IMR-90 (cell line): ENCODE measurements around the gene NACC2. TPM values are rescaled to one million over a fixed set of nuclear protein-coding genes. Genes with fewer than 3 reads are reported as not detected.

Source experiments
- ATAC-seq: fragments of 200-7000 bp; cut with Tn5 transposase; 2 replicates; pipeline ENCODE4 v1.9.1; 2020; ENCODE audit warnings: low read depth, mild to moderate bottlenecking, moderate library complexity
- BruUV-seq: library from RNA; stranded (reverse); fragments of 400-500 nt; replicated peaks from 2 replicates; lab custom pipeline; 2021; lab: Mats Ljungman, UMichigan
- CTCF ChIA-PET: fragments of 300-600 bp; formaldehyde crosslinking; extraction: SDS; loops from one replicate; lab custom pipeline; 2021; ENCODE audit warnings: antibody characterized with exemption; lab: Yijun Ruan, JAX
- POLR2A ChIA-PET: fragments of 300-600 bp; sonication (Branson Sonifier 250); formaldehyde crosslinking; loops from one replicate; lab custom pipeline; 2022; ENCODE audit warnings: antibody characterized with exemption; ENCODE audit not compliant: unreplicated experiment; lab: Charles Lee
- DNase-seq: peaks from one replicate; pipeline ENCODE4 v3.0.0; 2013
- H2AFZ ChIP-seq: replicated peaks from 2 replicates; pipeline ENCODE3; 2013; ENCODE audit warnings: low read length, mild to moderate bottlenecking; ENCODE audit not compliant: poor library complexity
- H2AK5ac ChIP-seq: 2 replicates; pipeline ENCODE4 v1.6.1; 2013; ENCODE audit warnings: low read depth, low read length, inconsistent platforms
- H2AK9ac ChIP-seq: replicated peaks from 2 replicates; pipeline ENCODE3; 2013; ENCODE audit warnings: mild to moderate bottlenecking, low read depth, low read length, moderate library complexity; ENCODE audit not compliant: poor library complexity
- H2BK120ac ChIP-seq: 2 replicates; pipeline ENCODE4 v1.6.1; 2013; ENCODE audit warnings: low read depth, low read length, inconsistent platforms
- H2BK15ac ChIP-seq: 3 replicates; pipeline ENCODE4 v1.6.1; 2013; ENCODE audit warnings: low read depth, low read length, inconsistent platforms
- H2BK20ac ChIP-seq: 2 replicates; pipeline ENCODE4 v1.6.1; 2013; ENCODE audit warnings: low read depth, mild to moderate bottlenecking, inconsistent platforms, low read length, moderate library complexity
- H2BK5ac ChIP-seq: 2 replicates; pipeline ENCODE4 v1.6.1; 2013; ENCODE audit warnings: mild to moderate bottlenecking, low read depth, low read length, inconsistent platforms; ENCODE audit not compliant: poor library complexity, severe bottlenecking
- H3K14ac ChIP-seq: replicated peaks from 2 replicates; pipeline ENCODE4 v1.6.1; 2013; ENCODE audit warnings: low read depth, low read length, inconsistent platforms
- H3K18ac ChIP-seq: 2 replicates; pipeline ENCODE4 v1.6.1; 2013; ENCODE audit warnings: low read depth, low read length, control low read depth
- H3K23ac ChIP-seq: 2 replicates; pipeline ENCODE4 v1.6.1; 2013; ENCODE audit warnings: low read depth, low read length, inconsistent platforms
- H3K27ac ChIP-seq: 2 replicates; pipeline ENCODE4 v1.5.1; 2013; ENCODE audit warnings: mild to moderate bottlenecking, control low read depth, low read length; ENCODE audit not compliant: insufficient read depth
- H3K27me3 ChIP-seq: 2 replicates; pipeline ENCODE4 v1.6.1; 2013; ENCODE audit warnings: low read length; ENCODE audit not compliant: control insufficient read depth, insufficient read depth
- H3K36me3 ChIP-seq: 2 replicates; pipeline ENCODE4 v1.6.1; 2013; ENCODE audit warnings: low read length, mixed read lengths; ENCODE audit not compliant: control insufficient read depth, insufficient read depth
- H3K4ac ChIP-seq: 2 replicates; pipeline ENCODE4 v1.6.1; 2013; ENCODE audit warnings: low read depth, low read length, inconsistent platforms
- H3K4me1 ChIP-seq: 2 replicates; pipeline ENCODE4 v1.6.1; 2013; ENCODE audit warnings: low read length, mixed read lengths; ENCODE audit not compliant: control insufficient read depth, insufficient read depth
- H3K4me2 ChIP-seq: 2 replicates; pipeline ENCODE4 v1.6.1; 2013; ENCODE audit warnings: low read depth, mild to moderate bottlenecking, control low read depth, low read length, moderate library complexity
- H3K4me3 ChIP-seq: 2 replicates; pipeline ENCODE4 v1.5.1; 2013; ENCODE audit warnings: low read depth, mild to moderate bottlenecking, control low read depth, low read length, moderate library complexity; ENCODE audit not compliant: insufficient read depth
- H3K56ac ChIP-seq: 2 replicates; pipeline ENCODE4 v1.6.1; 2013; ENCODE audit warnings: low read length, inconsistent platforms; ENCODE audit not compliant: insufficient read depth; ENCODE audit errors: extremely low read depth
- H3K79me1 ChIP-seq, 2 experiments: 2 replicates each; pipeline ENCODE4 v1.6.1; 2013; ENCODE audit warnings: low read length in 2 of 2, inconsistent platforms in 1 of 2, low read depth in 1 of 2
- H3K9ac ChIP-seq: 2 replicates; pipeline ENCODE4 v1.6.1; 2013; ENCODE audit warnings: low read depth, low read length, control low read depth
- H3K9me1 ChIP-seq: 2 replicates; pipeline ENCODE4 v1.6.1; 2013; ENCODE audit warnings: low read length, inconsistent platforms; ENCODE audit not compliant: insufficient read depth
- H3K9me3 ChIP-seq: 2 replicates; pipeline ENCODE4 v1.6.1; 2013; ENCODE audit warnings: low read length; ENCODE audit not compliant: control insufficient read depth, insufficient read depth
- H4K20me1 ChIP-seq: 2 replicates; pipeline ENCODE4 v1.6.1; 2013; ENCODE audit warnings: low read length, inconsistent platforms; ENCODE audit not compliant: insufficient read depth
- H4K5ac ChIP-seq: 2 replicates; pipeline ENCODE4 v1.6.1; 2013; ENCODE audit warnings: mild to moderate bottlenecking, low read depth, low read length, control low read depth
- H4K8ac ChIP-seq, 2 experiments: 2 replicates each; pipeline ENCODE4 v1.6.1; 2013; ENCODE audit warnings: low read depth in 2 of 2, low read length in 2 of 2, control low read depth in 1 of 2, inconsistent platforms in 1 of 2
- H4K91ac ChIP-seq: 2 replicates; pipeline ENCODE4 v1.6.1; 2013; ENCODE audit warnings: low read depth, low read length, inconsistent platforms; ENCODE audit not compliant: insufficient read depth
- CEBPB ChIP-seq: IDR thresholded peaks from 2 replicates; pipeline ENCODE4 v1.6.1; 2012; ENCODE audit warnings: low read depth, low read length, improper control_type of control experiment
- CHD1 ChIP-seq: IDR thresholded peaks from 2 replicates; pipeline ENCODE4 v1.6.1; 2012; ENCODE audit warnings: low read depth, low read length, improper control_type of control experiment
- CTCF ChIP-seq: conservative IDR thresholded peaks from 2 replicates; pipeline ENCODE4 v1.5.1; 2012; ENCODE audit warnings: mild to moderate bottlenecking, low read depth, low read length, improper control_type of control experiment
- FOS ChIP-seq: fragments of 150-350 bp; IDR thresholded peaks from 2 replicates; pipeline ENCODE4 v1.6.1; 2016; ENCODE audit warnings: low read depth, low read length
- MAZ ChIP-seq: IDR thresholded peaks from 2 replicates; pipeline ENCODE4 v1.6.1; 2012; ENCODE audit warnings: low read depth, mild to moderate bottlenecking, low read length, improper control_type of control experiment, moderate library complexity, borderline replicate concordance
- MXI1 ChIP-seq: IDR thresholded peaks from 2 replicates; pipeline ENCODE4 v1.6.1; 2012; ENCODE audit warnings: low read depth, mild to moderate bottlenecking, low read length, moderate library complexity, borderline replicate concordance
- POLR2A ChIP-seq: IDR thresholded peaks from 2 replicates; pipeline ENCODE4 v1.6.1; 2012; ENCODE audit warnings: mild to moderate bottlenecking, low read depth, low read length
- RAD21 ChIP-seq: IDR thresholded peaks from 2 replicates; pipeline ENCODE4 v1.6.1; 2012; ENCODE audit warnings: low read length, improper control_type of control experiment
- RCOR1 ChIP-seq: IDR thresholded peaks from 2 replicates; pipeline ENCODE4 v1.6.1; 2012; ENCODE audit warnings: mild to moderate bottlenecking, low read length, improper control_type of control experiment; ENCODE audit not compliant: insufficient replicate concordance
- RFX5 ChIP-seq: IDR thresholded peaks from 2 replicates; pipeline ENCODE4 v1.8.0; 2012; ENCODE audit warnings: low read depth, mild to moderate bottlenecking, low read length, moderate library complexity
- SMC3 ChIP-seq: fragments of 150-350 bp; IDR thresholded peaks from 2 replicates; pipeline ENCODE4 v1.6.1; 2016; ENCODE audit warnings: low read depth, mild to moderate bottlenecking, antibody characterized with exemption, low read length, moderate library complexity
- WGBS, 2 experiments: methylation state at CpG; one replicate each; pipeline versions ENCODE4 v1.1.5 to v1.1.7; 2013; ENCODE audit warnings: missing lambda C conversion rate in 2 of 2; ENCODE audit not compliant: insufficient read length in 1 of 2; ENCODE audit errors: extremely low coverage in 2 of 2; 5-methylcytosine and 5-hydroxymethylcytosine counted together
- dilution Hi-C: fragments of 300-500 bp; cut with HindIII; formaldehyde crosslinking; loops from one replicate; pipeline ENCODE4 v1.14.3; 2018; ENCODE audit warnings: low sequenced_read_pairs; ENCODE audit not compliant: unreplicated experiment
- in situ Hi-C: fragments of 300-500 bp; cut with MboI; formaldehyde crosslinking; loops from 3 replicates; pipeline ENCODE4 v1.14.3; 2019; ENCODE audit warnings: low sequenced_read_pairs, inconsistent platforms, mixed read lengths
- intact Hi-C: fragments of 100-400 bp; cut with micrococcal nuclease; formaldehyde crosslinking; loops from 2 replicates; pipeline ENCODE4 v1.10.0; 2022
- polyA plus RNA-seq, 3 experiments: library from polyadenylated mRNA; depleted of rRNA; stranded (reverse); fragments of >200 nt; gene quantifications; 2 replicates each; pipeline ENCODE4 v1.2.3, GENCODE V29; 2012; ENCODE audit warnings: low replicate concordance in 1 of 3
- total RNA-seq: library from RNA; depleted of rRNA; stranded (reverse); fragments of >200 nt; gene quantifications from 2 replicates; pipeline ENCODE4 v1.2.3, GENCODE V29; 2012

The NACC2 gene
- total and polyA plus RNA-seq, 2 of the 4 experiments (the other 2 are of a cell fraction): 7.9 to 19.0 TPM

- CTCF ChIA-PET: interaction anchor here (1.1 to 2.5 kb wide), 4 partner anchors 83 to 155 kb away, joined by 3 to 15 read pairs (median 4); no protein-coding TSS in a partner anchor
- Histone ChIP-seq H3K9me1 (0 out of 2 replicates have a peak, but pooled peaks cover 3% of the 10 kb centered on the region), H4K5ac (no peak overlapping the region), H3K14ac (no peak overlapping the region), H3K27ac (no peak overlapping the region), H2BK20ac (no peak overlapping the region), H2BK5ac (no peak overlapping the region), H3K18ac (no peak overlapping the region), H4K20me1 (peaks cover 9% of the 10 kb centered on the region), H4K91ac (no peak overlapping the region), H4K8ac (no peak overlapping the region), H2AK5ac (0 out of 2 replicates have a peak overlapping the region, but pooled peaks have one; percentile 3), H3K36me3 (no peaks in the 10 kb centered on the region), H2AFZ (peak overlapping the region; percentile 46), H3K9me3 (no peaks in the 10 kb centered on the region), H3K4ac (no peak overlapping the region), H2AK9ac (no peak overlapping the region), H2BK120ac (no peak overlapping the region), H3K79me1 (0 out of 4 replicates have a peak, but pooled peaks cover 0 to 3% of the 10 kb centered on the region in 2 experiments), H3K9ac (no peak overlapping the region), H3K4me2 (no peak overlapping the region), H3K4me1 (no peaks in the 10 kb centered on the region; the same call in 1 of the 2 replicates), H3K27me3 (no peaks in the 10 kb centered on the region; the same call in 1 of the 2 replicates), H2BK15ac (no peak overlapping the region), H3K4me3 (no peak overlapping the region), H3K23ac (no peak overlapping the region), H3K56ac (no peak overlapping the region)
- no peak for DNase-seq
- BruUV-seq: no TSS peak
- no CpG with 5 or more reads among the region's 5 CpGs for WGBS, 2 experiments
- dilution Hi-C loops (no loop called here), in situ Hi-C loops (no loop called here), intact Hi-C loops (no loop called here)
- TF ChIP-seq RFX5 (no peak), MAZ (no peak), CTCF (no peak), CHD1 (no peak), CEBPB (no peak), RCOR1 (no peak), RAD21 (no peak), SMC3 (no peak), FOS (no peak), MXI1 (no peak), POLR2A (no peak)
- POLR2A ChIA-PET: no interaction called here
- ATAC-seq: 0 out of 2 replicates have a peak, but pooled peaks have one; percentile 4
These were observed 127.0 kb downstream of the NACC2 start for GRCh38 chr9:135968083-135968476.
